ENCODE data around the gene HPCAL1.

HPCAL1 gene

DNA sequence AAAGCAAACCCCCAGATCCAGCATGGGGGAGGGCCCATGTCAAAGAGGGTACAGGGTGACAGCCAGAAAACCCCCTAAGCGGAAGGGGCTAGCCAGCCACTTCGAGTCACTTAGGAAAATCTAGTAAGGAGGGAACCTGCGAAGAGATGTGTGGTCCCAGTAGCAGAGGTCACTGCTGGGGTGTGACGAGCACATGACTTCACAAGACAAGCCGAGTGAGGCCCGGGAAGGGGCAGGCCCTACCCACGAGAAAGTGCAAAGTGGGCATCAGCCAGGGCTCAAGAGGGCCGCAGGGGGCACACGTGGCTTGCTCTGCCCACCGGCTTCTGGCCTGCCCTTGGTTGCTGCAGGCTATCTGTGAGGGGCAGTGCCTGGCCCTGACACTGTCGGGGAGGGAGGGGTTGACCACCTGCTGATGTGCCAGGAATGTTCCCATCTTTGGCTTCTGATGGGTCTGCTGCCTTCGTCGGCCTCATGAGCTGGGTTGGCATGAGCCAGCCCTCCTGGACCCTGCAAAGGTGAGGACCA is 133.9 kb downstream of the HPCAL1 start:
- Histone ChIP-seq H4K20me1 (ENCODE audit: low read depth, low read length) (no peaks in the 10 kb centered on the region), H3K9ac (ENCODE audit: low read length) (no peak overlapping the region), H3K9me2 (replicated peaks; ENCODE audit: insufficient read depth, low read length) (no peaks in the 10 kb centered on the region), H3K36me3 (ENCODE audit: low read length) (peaks cover 14% of the 10 kb centered on the region), H3K4me3 (ENCODE audit: insufficient read depth, low read length, poor library complexity, severe bottlenecking) (no peak overlapping the region), H3F3A (ENCODE audit: insufficient read depth) (peaks cover 37% of the 10 kb centered on the region), H2AFZ (ENCODE audit: low read depth, low read length, severe bottlenecking) (no peak overlapping the region), H3K79me2 (ENCODE audit: insufficient read depth, low read length) (no peaks in the 10 kb centered on the region), H3K27ac (ENCODE audit: low read depth, low read length) (no peak overlapping the region), H3K27me3 (ENCODE audit: low read length) (no peaks in the 10 kb centered on the region), H3K4me2 (ENCODE audit: low read depth, low read length, poor library complexity, severe bottlenecking) (no peak overlapping the region), H3K9me3 (ENCODE audit: insufficient read depth, low read length) (no peaks in the 10 kb centered on the region)
- TF ChIP-seq, protein P1, sequence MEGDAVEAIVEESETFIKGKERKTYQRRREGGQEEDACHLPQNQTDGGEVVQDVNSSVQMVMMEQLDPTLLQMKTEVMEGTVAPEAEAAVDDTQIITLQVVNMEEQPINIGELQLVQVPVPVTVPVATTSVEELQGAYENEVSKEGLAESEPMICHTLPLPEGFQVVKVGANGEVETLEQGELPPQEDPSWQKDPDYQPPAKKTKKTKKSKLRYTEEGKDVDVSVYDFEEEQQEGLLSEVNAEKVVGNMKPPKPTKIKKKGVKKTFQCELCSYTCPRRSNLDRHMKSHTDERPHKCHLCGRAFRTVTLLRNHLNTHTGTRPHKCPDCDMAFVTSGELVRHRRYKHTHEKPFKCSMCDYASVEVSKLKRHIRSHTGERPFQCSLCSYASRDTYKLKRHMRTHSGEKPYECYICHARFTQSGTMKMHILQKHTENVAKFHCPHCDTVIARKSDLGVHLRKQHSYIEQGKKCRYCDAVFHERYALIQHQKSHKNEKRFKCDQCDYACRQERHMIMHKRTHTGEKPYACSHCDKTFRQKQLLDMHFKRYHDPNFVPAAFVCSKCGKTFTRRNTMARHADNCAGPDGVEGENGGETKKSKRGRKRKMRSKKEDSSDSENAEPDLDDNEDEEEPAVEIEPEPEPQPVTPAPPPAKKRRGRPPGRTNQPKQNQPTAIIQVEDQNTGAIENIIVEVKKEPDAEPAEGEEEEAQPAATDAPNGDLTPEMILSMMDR (IDR thresholded peaks at IDR 0.05; ENCODE audit: insufficient read depth, low read length, poor library complexity, severe bottlenecking) = no peak
- TF ChIP-seq EZH2phosphoT487 (conservative IDR thresholded peaks at IDR 0.05; ENCODE audit: low read length) = no peak

DNA sequence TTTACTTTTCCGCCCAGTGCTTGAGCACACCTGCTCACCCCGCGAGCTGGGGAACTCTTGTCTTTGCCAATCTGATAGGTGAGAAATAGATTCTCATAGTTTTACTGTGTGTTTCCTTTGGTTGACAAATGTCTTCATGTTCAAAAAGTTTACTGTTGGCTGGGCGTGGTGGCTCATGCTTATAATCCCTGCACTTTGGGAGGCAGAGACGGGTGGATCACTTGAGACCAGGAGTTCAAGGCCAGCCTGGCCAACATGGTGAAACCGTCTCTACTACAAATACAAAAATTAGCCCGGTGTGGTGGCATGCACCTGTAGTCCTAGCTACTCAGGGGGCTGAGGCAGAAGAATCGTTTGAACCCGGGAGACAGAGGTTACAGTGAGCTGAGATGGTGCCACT is 135.1 kb downstream of the HPCAL1 start:
- H3F3A ChIP-seq (ENCODE audit: insufficient read depth) = peaks cover 41% of the 10 kb centered on the region
- TF ChIP-seq EZH2phosphoT487 (conservative IDR thresholded peaks at IDR 0.05; ENCODE audit: low read length) = no peak
- TF ChIP-seq, protein P1 (IDR thresholded peaks at IDR 0.05; ENCODE audit: insufficient read depth, low read length, poor library complexity, severe bottlenecking) = no peak
- no peaks in the 10 kb centered on the region for H3K9me3 ChIP-seq (ENCODE audit: insufficient read depth, low read length)
- peaks cover 4% of the 10 kb centered on the region; the same call in 1 of the 2 replicates for H4K20me1 ChIP-seq (ENCODE audit: low read depth, low read length)
- H3K4me2 ChIP-seq (ENCODE audit: low read depth, low read length, poor library complexity, severe bottlenecking) = no peak overlapping the region
- no peaks in the 10 kb centered on the region for H3K9me2 ChIP-seq (replicated peaks; ENCODE audit: insufficient read depth, low read length)
- no peaks in the 10 kb centered on the region for H3K79me2 ChIP-seq (ENCODE audit: insufficient read depth, low read length)
- no peaks in the 10 kb centered on the region for H3K27me3 ChIP-seq (ENCODE audit: low read length)
- H3K36me3 ChIP-seq (ENCODE audit: low read length) = peaks cover 20% of the 10 kb centered on the region
- H3K9ac ChIP-seq (ENCODE audit: low read length) = no peak overlapping the region
- H2AFZ ChIP-seq (ENCODE audit: low read depth, low read length, severe bottlenecking) = no peak overlapping the region
- no peak overlapping the region for H3K27ac ChIP-seq (ENCODE audit: low read depth, low read length)
- H3K4me3 ChIP-seq (ENCODE audit: insufficient read depth, low read length, poor library complexity, severe bottlenecking) = no peak overlapping the region

DNA sequence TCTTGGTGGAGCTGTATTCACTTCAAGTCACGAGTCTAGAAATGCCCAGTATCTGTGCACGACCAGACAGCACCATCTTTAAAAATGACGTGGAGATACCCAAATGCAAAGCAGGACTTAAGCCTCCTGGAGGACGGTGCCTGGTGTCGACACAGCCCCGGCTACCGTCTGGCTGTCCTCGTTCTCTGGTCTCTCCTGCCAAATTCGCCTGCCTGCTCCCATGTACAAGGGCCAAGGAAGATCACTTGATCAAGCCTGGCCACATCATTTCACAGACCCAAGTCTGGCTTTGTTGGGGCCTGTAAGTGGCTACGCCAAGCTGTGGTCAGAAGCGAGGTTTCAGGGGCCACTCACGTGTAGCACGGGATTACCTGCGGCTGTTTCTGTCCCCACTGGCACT is 136.0 kb downstream of the HPCAL1 start:
- no peaks in the 10 kb centered on the region; the same call in 1 of the 2 replicates for H3K79me2 ChIP-seq (ENCODE audit: insufficient read depth, low read length)
- no peak overlapping the region for H3K27ac ChIP-seq (ENCODE audit: low read depth, low read length)
- TF ChIP-seq, protein P1 (IDR thresholded peaks at IDR 0.05; ENCODE audit: insufficient read depth, low read length, poor library complexity, severe bottlenecking) = no peak
- TF ChIP-seq EZH2phosphoT487 (conservative IDR thresholded peaks at IDR 0.05; ENCODE audit: low read length) = no peak
- no peaks in the 10 kb centered on the region for H3K9me3 ChIP-seq (ENCODE audit: insufficient read depth, low read length)
- H3K27me3 ChIP-seq (ENCODE audit: low read length) = no peaks in the 10 kb centered on the region
- no peak overlapping the region for H3K4me2 ChIP-seq (ENCODE audit: low read depth, low read length, poor library complexity, severe bottlenecking)
- peaks cover 13% of the 10 kb centered on the region; the same call in 1 of the 2 replicates for H4K20me1 ChIP-seq (ENCODE audit: low read depth, low read length)
- peaks cover 29% of the 10 kb centered on the region for H3K36me3 ChIP-seq (ENCODE audit: low read length)
- no peak overlapping the region for H3K9ac ChIP-seq (ENCODE audit: low read length)
- peaks cover 49% of the 10 kb centered on the region for H3F3A ChIP-seq (ENCODE audit: insufficient read depth)
- no peaks in the 10 kb centered on the region for H3K9me2 ChIP-seq (replicated peaks; ENCODE audit: insufficient read depth, low read length)
- H2AFZ ChIP-seq (ENCODE audit: low read depth, low read length, severe bottlenecking) = no peak overlapping the region
- H3K4me3 ChIP-seq (ENCODE audit: insufficient read depth, low read length, poor library complexity, severe bottlenecking) = no peak overlapping the region

All from SU-DHL-6 (cell line).